Measurements from ENCODE around the gene IMMP2L.

DNA sequence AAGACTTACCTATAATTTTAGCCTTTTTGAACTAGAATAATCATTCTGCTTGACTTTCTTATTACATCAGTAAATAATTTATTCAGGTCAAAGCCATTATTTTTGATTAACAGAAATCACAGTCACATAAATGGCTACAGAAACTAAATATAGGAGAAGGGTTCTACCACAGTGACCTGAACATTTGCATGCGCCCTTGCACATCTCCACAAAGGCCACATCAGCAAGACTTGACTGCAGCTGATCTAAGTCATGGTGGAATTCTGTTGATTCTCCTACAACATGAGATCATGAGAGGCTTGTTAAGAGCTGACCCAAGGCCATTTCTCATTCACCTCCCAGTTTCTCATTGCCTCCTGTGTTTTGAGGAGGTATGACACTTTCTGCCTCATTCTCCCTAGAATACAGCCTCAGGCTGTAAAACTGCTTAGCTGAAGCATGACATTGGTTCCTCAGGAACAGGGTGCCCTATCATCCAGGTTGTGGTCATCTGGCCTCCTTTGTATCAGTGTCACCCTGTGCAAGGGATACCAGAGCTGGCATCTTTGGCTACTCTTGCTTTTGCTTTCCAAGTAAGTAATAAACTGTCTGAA, 6.7 kb upstream of the IMMP2L start:
- TF ChIP-seq, protein P1, sequence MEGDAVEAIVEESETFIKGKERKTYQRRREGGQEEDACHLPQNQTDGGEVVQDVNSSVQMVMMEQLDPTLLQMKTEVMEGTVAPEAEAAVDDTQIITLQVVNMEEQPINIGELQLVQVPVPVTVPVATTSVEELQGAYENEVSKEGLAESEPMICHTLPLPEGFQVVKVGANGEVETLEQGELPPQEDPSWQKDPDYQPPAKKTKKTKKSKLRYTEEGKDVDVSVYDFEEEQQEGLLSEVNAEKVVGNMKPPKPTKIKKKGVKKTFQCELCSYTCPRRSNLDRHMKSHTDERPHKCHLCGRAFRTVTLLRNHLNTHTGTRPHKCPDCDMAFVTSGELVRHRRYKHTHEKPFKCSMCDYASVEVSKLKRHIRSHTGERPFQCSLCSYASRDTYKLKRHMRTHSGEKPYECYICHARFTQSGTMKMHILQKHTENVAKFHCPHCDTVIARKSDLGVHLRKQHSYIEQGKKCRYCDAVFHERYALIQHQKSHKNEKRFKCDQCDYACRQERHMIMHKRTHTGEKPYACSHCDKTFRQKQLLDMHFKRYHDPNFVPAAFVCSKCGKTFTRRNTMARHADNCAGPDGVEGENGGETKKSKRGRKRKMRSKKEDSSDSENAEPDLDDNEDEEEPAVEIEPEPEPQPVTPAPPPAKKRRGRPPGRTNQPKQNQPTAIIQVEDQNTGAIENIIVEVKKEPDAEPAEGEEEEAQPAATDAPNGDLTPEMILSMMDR (IDR thresholded peaks at IDR 0.05; ENCODE audit: insufficient read depth, low read length, poor library complexity, severe bottlenecking): no peak
- TF ChIP-seq EZH2phosphoT487 (conservative IDR thresholded peaks at IDR 0.05; ENCODE audit: low read length): no peak

All from SU-DHL-6 (cell line).